GM21381 (cell line): Measurements from ENCODE around the gene GAPDH.
"Not testable (repeated sequence)": the region's sequence is repeated elsewhere in the genome, so short reads cannot be mapped to it uniquely, and the experiment has no call there.

ENCODE experiments used
- ATAC-seq: cut with Tn5 transposase; IDR thresholded peaks from one replicate; pipeline ENCODE4 v1.9.1; 2021; ENCODE audit warnings: mild to moderate bottlenecking, moderate library complexity; ENCODE audit not compliant: unreplicated experiment

Gene GAPDH

GRCh38 chr12:6533923-6534694 is at the start of gene GAPDH:
TSS of gene GAPDH (plus strand) at chr12:6534517. CDS start at chr12:6534833, 316 bp downstream.
- ATAC-seq, result peak; percentile 60

- ATAC-seq, result no peak
Measured at GRCh38 chr12:6488240-6488639, 46.1 kb upstream of the GAPDH start.

- no peak for ATAC-seq
Measured at GRCh38 chr12:6489449-6489848, 44.9 kb upstream of the GAPDH start.

DNA sequence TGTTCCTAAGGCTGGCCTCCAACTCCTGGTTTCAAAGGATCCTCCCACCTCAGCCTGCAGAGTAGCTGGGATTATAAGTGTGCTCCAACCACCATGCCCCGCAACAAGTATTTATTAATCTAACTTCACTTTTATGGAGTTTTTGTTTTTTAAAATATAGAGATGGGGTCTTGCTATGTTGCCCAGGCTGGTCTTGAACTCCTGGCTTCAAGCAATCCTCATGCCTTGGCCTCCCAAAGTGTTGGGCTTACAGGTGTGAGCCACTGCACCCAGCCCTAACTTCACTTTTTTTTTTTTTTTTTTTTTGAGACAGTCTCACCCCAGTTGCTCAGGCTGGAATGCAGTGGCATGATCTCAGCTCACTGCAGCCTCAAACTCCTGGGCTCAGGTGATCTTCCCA is 43.6 kb upstream of the GAPDH start:
- ATAC-seq, result not testable (repeated sequence)

DNA sequence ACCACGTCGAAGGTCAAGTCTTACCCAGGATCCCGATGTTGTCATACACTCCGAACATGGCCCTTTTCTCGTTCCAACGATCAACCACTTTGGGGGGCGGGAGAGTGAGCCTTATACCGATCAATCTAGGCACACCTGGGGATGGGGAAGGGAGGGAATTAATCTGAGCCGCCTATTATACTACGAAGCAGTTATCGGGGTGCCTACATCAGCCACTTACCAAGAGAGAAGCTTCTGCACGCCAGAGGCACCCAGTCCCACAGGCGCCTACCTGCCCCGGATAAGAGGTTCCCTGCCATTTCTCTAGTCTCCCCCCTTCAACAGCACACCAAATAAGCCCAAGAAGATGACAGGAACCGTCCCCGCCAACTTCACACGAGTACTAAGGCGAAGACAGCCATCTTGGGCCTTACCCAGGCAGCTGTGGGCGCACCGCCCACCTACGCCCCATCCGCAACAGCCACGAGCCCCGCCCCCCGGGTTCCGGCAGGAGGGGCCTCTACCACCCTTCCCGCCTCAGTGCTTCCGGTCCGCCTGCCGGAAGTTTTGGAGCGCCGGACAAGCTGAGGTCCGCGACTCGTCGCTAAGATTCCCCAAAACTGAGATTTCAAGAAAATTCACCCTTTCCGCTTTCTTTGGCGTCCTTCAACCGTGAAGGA is 41.4 kb upstream of the GAPDH start, which contains the start of gene MRPL51:
Gene MRPL51 (minus strand): TSS at position 425 of the 659 bp plus-strand sequence. CDS start 126 bp downstream, at position 299.
- peak; percentile 77 for ATAC-seq

DNA sequence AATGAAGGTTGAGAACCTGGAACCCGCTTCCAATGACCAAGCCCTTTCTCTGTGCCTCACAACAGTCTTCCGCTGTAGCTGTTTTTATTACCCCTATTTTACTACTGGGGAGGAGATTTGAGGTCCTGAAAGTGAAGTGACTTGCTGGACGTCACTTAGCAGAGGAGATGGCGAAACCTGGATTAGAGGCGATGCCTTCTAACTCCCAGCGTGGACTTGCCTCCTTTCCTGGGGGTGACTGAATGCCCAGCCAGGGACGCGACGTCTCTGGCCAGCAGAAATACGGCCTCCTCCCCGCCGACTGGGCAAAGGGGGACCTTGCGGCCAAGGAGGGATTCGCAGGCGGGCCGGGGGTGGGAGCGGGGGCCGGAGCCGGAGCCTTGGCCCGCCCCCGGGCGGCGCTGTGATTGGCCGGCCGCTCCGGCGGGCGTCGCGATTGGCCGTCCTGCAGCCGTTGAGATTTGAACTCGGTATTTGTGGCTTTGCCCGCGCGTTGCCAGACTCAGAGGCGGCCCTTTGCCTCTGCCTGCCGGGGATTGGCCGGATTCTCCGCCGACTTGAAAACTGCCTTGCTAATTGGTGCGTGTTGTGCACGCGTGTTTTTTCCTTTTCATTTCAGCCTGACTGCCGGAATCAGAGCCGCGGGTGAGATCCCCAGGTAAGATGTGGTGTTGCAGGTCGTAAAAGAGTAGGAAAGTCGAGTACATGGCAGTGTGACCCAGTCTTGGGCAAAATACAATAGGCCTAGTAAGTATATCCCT is 40.6 kb upstream of the GAPDH start, which contains the start of gene NCAPD2:
Gene NCAPD2 (plus strand): TSS at position 606 of the 761 bp plus-strand sequence. CDS start 997 bp downstream, outside the sequence.
- ATAC-seq, result peak; percentile 78

GRCh38 chr12:6494258-6494743 is 40.0 kb upstream of the GAPDH start:
- no peak for ATAC-seq

GRCh38 chr12:6494968-6495367 is 39.3 kb upstream of the GAPDH start:
- no peak for ATAC-seq

DNA sequence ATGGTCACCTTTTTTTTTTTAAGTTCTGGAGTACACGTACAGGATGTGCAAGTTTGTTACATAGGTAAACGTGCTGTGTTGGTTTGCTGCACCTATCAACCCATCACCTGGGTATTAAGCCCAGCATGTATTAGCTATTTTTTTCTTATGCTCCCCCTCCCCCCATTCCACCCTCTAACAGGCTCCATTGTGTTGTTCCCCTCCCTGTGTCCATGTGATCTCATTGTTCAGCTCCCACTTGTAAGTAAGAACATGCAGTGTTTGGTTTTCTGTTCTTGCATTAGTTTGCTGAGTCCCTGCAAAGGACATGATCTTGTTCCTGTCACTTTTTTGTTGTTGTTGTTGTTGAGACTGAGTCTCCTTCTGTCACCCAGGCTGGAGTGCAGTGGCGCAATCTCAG is 37.0 kb upstream of the GAPDH start:
- ATAC-seq, result not testable (repeated sequence)

DNA sequence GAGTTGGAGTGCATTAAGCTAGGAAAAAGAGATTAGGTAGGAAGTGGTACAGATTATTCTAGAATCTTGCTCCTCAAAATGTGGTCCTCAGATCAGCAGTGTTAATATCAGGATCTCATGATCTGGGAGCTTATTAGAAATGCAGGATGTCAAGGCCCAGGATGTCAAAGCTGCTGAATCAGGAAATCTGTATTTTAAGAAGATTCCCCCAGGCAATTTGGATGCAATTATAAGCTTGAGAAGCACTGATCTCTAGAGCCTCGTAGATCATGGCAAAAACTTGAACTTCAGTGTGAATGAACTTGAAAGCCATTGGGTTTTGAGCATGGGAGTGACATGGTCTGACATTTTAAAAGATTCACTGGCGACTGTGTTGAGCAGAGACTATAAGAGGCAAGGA is 33.9 kb upstream of the GAPDH start:
- no peak for ATAC-seq

DNA sequence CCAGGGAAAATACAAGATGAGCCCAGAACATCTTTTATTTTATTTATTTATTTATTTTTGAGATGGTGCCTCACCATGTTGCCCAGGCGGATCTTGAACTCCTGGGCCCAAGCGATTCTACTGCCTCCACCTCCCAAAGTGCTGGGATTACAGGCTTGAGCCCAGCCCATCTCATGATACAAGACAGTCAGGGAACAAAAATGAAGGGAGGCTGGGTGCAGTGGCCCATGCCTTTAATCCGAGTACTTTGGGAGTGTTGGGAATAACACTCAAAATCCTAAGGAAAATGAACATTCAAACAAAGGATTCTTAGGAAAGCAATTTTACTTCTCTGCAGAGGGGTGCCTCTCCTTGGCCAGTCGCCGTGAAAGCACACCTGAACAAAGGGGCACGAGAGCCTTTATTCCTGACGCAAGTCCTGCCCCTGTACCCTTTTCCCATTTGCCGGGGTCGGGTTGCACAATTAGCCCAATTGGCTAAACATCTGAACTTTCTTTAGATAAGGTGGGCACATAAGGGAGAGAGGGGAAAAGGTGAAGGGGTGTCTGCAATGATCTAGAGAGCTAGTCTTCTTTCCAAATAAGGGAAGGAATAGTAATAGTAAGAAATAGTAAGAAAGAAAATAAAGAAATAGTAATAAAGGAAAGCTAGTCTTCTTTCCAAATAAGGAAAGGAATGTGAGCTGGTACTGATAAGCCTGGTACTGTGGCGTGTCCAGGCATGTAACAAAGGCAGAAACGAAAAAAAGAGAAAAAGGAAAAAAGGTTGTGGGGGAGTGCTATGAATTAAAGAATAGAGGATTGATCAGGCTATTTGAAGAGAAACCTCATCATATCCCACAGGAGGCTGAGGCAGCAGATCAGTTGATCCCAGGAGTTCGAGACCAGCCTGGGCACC is 27.0 kb upstream of the GAPDH start:
- no peak for ATAC-seq

- ATAC-seq, result no peak
Measured at GRCh38 chr12:6508087-6508486, 26.2 kb upstream of the GAPDH start.

DNA sequence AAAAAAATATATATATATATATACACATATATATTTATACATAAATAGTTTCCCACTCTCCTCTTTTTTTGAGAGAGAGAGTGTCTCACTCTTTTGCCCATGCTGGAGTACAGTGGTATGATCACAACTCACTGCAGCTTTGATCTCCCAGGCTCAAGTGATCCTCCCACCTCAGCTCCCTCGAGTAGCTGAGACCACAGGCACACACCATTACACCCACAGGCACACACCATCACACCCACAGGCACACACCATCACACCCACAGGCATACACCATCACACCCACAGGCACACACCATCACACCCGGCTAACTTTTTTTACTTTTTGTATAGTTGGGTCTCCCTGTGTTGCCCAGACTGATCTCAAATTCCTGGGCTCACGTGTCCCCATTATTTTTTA is 14.1 kb upstream of the GAPDH start:
- ATAC-seq, result no peak

DNA sequence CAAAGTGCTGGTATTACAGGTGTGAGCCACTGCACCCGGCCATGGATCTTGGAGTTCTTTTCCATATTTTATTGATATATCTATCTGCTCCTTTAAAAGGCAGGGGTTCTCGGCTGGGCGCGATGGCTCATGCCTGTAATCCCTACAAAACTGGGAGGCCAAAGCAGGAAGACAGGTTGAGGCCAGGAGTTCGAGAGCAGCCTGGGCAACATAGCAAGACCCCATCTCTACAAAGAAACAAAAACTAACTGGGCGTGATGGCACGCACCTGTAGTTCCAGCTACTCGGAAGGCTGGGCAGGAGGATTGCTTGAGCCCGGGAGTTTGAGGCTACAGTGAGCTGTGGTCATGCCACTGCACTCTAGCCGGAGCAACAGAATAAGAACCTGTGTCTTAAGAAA is 12.1 kb upstream of the GAPDH start:
- no peak for ATAC-seq

DNA sequence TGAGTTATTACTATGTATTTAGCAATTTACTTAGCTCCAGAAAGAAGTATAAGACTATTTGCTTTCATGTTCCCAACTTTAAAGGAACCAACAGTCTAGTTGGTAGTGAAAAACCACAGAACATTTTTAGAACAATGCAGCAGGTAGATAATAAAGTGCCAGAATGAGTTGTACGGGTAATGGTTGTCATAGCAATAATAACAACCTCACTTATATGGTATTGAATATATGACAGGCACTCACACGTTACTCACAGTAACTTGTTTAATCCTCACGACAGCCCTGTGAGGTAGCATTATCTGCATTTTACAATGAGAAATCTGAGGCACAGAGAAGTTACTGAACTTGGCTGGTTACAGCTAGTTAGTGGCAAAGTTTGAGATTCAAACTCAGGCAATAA is 10.6 kb upstream of the GAPDH start:
- ATAC-seq, result no peak

- no peak for ATAC-seq
Measured at GRCh38 chr12:6524648-6525047, 9.7 kb upstream of the GAPDH start.

DNA sequence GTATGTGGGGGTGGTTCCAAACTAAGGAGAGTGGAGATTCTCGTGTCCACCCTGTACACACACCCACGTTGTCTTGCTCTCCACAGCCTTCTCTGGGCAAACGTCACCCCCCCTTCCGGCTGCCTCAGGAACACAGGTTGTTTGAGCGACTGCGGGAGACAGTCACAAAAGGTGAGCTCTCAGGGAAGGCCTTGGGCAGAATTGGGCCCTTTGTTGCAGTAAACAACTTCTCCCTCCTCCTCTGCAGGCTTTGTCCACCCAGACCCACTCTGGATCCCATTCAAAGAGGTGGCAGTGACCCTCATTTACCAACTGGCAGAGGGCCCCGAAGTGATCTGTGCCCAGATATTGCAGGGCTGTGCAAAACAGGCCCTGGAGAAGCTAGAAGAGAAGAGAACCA is 8.1 kb upstream of the GAPDH start:
- ATAC-seq, result no peak

GRCh38 chr12:6526766-6527525 is 7.4 kb upstream of the GAPDH start:
- ATAC-seq, result no peak

GRCh38 chr12:6527711-6528110 is 6.6 kb upstream of the GAPDH start:
- no peak for ATAC-seq
